Colonic mucosa (tissue), 4 donors: ENCODE measurements around the gene CAMTA1. TPM values are rescaled to one million over a fixed set of nuclear protein-coding genes. Genes with fewer than 3 reads are reported as not detected.
"Not testable (repeated sequence)": the region's sequence is repeated elsewhere in the genome, so short reads cannot be mapped to it uniquely, and the experiment has no call there.

Experiments
- DNase-seq: peaks from one replicate; pipeline ENCODE4 v3.0.0-alpha.2; 2020
- H3K27ac ChIP-seq: fragments of 200-600 bp; one replicate; pipeline ENCODE4 v1.8.0; 2021
- H3K27me3 ChIP-seq: fragments of 200-600 bp; one replicate; pipeline ENCODE4 v1.8.0; 2021
- H3K36me3 ChIP-seq: fragments of 200-600 bp; one replicate; pipeline ENCODE4 v1.8.0; 2021
- H3K4me1 ChIP-seq: fragments of 200-600 bp; one replicate; pipeline ENCODE4 v1.8.0; 2021; ENCODE audit warnings: mild to moderate bottlenecking
- H3K4me3 ChIP-seq: fragments of 200-600 bp; one replicate; pipeline ENCODE4 v1.8.0; 2021
- H3K9ac ChIP-seq, 2 donors: one replicate each; pipeline ENCODE4 v1.7.0; 2013; ENCODE audit warnings: control low read depth in 2 of 2, low read depth in 2 of 2, low read length in 2 of 2
- H3K9me3 ChIP-seq: fragments of 200-600 bp; one replicate; pipeline ENCODE4 v1.8.0; 2021
- intact Hi-C: fragments of 100-400 bp; cut with DNase I; formaldehyde crosslinking; loops from one replicate; pipeline ENCODE4 v1.14.1; 2022
- total RNA-seq, 2 donors: library from RNA; stranded (reverse); fragmentation: NEBNext Ultra II Directional in 1 of 2; extraction: Animal tissue kit (Norgen Biotek cat#: 25700) in 1 of 2; gene quantifications; one replicate each; pipeline ENCODE4 v1.2.1, GENCODE V29; 2021
- TF ChIP-seq, protein P1 (sequence below): fragments of 200-600 bp; IDR thresholded peaks from one replicate; pipeline ENCODE4 v1.8.0; 2022; ENCODE audit warnings: antibody characterized with exemption, mild to moderate bottlenecking
- donor health status: healthy.
- donor health status: DM: no; HTN: no; CAD: no.
- donor health status: DM: no; HTN: no; CAD: no.

The CAMTA1 gene
- total RNA-seq, 2 donors from 2014 or later = 76.8 to 92.8 TPM

DNA sequence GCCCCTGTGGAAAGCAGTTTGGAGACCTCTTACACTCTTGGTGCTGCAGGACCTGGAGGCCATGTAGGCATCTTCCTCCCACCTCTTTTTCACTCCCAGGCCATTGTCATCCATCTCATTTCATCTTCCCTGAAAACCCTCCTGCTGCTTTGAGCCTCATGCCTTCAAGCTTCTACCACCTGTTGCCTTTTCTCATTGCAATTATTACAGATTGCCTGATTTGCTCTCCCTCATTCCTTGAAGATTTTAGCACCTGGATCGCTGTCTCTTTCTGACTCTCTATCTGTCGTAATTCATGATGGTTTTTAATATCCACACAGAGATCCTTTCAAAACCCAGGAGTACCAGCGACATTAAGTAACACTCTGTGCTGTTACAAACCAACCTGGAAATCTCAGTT lies 350.2 kb downstream of the CAMTA1 start:
- H3K4me1 ChIP-seq = no peaks in the 10 kb centered on the region
- H3K27ac ChIP-seq = no peak overlapping the region
- no peaks in the 10 kb centered on the region for H3K27me3 ChIP-seq
- H3K4me3 ChIP-seq = no peak overlapping the region
- intact Hi-C loops = no loop called here
- no peak overlapping the region for H3K9ac ChIP-seq
- no peaks in the 10 kb centered on the region for H3K36me3 ChIP-seq
- no peaks in the 10 kb centered on the region for H3K9me3 ChIP-seq
- TF ChIP-seq, protein P1, sequence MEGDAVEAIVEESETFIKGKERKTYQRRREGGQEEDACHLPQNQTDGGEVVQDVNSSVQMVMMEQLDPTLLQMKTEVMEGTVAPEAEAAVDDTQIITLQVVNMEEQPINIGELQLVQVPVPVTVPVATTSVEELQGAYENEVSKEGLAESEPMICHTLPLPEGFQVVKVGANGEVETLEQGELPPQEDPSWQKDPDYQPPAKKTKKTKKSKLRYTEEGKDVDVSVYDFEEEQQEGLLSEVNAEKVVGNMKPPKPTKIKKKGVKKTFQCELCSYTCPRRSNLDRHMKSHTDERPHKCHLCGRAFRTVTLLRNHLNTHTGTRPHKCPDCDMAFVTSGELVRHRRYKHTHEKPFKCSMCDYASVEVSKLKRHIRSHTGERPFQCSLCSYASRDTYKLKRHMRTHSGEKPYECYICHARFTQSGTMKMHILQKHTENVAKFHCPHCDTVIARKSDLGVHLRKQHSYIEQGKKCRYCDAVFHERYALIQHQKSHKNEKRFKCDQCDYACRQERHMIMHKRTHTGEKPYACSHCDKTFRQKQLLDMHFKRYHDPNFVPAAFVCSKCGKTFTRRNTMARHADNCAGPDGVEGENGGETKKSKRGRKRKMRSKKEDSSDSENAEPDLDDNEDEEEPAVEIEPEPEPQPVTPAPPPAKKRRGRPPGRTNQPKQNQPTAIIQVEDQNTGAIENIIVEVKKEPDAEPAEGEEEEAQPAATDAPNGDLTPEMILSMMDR = no peak
- no peak for DNase-seq

GRCh38 chr1:7136166-7136953 lies 351.1 kb downstream of the CAMTA1 start:
- intact Hi-C loops = no loop called here
- Histone ChIP-seq H3K27me3 (no peaks in the 10 kb centered on the region), H3K4me1 (no peaks in the 10 kb centered on the region), H3K9ac (no peak overlapping the region), H3K4me3 (no peak overlapping the region), H3K27ac (no peak overlapping the region), H3K9me3 (no peaks in the 10 kb centered on the region), H3K36me3 (no peaks in the 10 kb centered on the region)
- DNase-seq = no peak
- TF ChIP-seq, protein P1 = no peak

DNA sequence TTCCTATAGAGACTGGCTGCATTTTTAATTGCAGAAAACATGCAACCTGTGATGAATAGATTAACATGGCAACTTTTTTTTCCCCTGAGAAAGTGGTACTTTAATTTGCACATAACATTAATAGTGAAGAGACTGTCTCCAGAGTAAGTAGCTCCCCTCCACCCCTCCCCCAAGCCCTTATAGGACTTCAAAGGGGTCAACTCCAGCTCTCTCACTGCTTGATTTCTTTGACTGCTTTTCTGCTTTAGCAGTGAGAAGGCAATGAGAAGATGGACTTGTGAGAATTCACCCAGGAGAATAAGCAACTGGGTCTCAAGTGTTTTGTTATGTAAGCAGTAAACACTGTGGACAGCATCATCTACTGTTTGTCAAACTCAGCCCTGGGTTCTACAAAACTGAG lies 355.0 kb downstream of the CAMTA1 start:
- intact Hi-C loops = no loop called here
- Histone ChIP-seq H3K27ac (no peak overlapping the region), H3K27me3 (no peaks in the 10 kb centered on the region), H3K4me1 (no peaks in the 10 kb centered on the region), H3K36me3 (no peaks in the 10 kb centered on the region), H3K9ac (no peak overlapping the region), H3K4me3 (no peak overlapping the region), H3K9me3 (no peaks in the 10 kb centered on the region)
- TF ChIP-seq, protein P1 = no peak
- DNase-seq = no peak

DNA sequence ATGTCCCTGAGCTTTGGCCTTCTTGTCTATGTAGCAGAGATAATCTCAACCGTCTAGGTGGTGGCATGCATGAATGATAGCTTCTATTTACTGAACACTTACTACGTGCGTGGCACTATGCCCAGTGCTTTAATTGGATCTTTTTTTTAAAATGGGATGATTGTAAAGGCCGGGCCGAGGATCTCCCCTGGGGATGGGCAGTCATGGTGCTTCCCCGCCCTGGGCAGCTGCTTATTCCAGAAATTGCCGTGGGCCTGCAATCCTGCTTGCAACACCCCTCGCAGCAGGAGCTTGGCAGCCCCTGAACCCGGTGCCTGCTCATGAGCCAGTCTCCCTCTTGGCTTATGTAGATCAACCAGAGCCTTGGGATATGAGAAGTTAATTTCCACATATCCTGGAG lies 360.7 kb downstream of the CAMTA1 start:
- intact Hi-C loops = no loop called here
- no peak for DNase-seq
- no peaks in the 10 kb centered on the region for H3K36me3 ChIP-seq
- H3K9me3 ChIP-seq = no peaks in the 10 kb centered on the region
- no peaks in the 10 kb centered on the region for H3K4me1 ChIP-seq
- TF ChIP-seq, protein P1 = no peak
- no peak overlapping the region for H3K4me3 ChIP-seq
- H3K9ac ChIP-seq = no peak overlapping the region
- H3K27ac ChIP-seq = no peak overlapping the region
- H3K27me3 ChIP-seq = no peaks in the 10 kb centered on the region

DNA sequence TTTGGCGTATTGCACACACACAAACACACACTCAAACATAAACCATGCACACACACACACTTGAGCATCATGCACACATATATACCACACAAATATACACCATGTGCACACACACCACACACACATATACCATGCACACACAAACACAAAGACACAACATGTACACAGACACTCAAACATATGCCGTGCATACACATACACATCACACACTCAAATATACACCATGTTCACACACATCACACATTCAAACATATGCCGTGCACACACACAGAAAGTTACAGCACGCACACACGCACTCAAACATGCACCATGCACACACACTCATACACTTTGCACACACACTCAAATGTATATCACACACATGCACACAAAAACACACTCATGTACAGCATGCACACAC lies 361.5 kb downstream of the CAMTA1 start:
- Histone ChIP-seq H3K4me3 (no peak overlapping the region), H3K9me3 (no peaks in the 10 kb centered on the region), H3K27ac (no peak overlapping the region), H3K36me3 (no peaks in the 10 kb centered on the region), H3K4me1 (no peaks in the 10 kb centered on the region), H3K9ac (no peak overlapping the region), H3K27me3 (no peaks in the 10 kb centered on the region)
- DNase-seq = no peak
- TF ChIP-seq, protein P1 = no peak
- intact Hi-C loops = no loop called here

- H3K27me3 ChIP-seq, DNase-seq, intact Hi-C loops, H3K4me3 ChIP-seq, H3K4me1 ChIP-seq, H3K27ac ChIP-seq, H3K9me3 ChIP-seq, H3K9ac ChIP-seq, H3K36me3 ChIP-seq: not testable (repeated sequence)
Observed at GRCh38 chr1:7147581-7148282, 362.5 kb downstream of the CAMTA1 start.
